HG03354 (cell line): ENCODE measurements around the gene BPIFB4.

ENCODE experiments used
- ATAC-seq: cut with Tn5 transposase; IDR thresholded peaks from one replicate; pipeline ENCODE4 v1.9.1; 2021; ENCODE audit warnings: mild to moderate bottlenecking; ENCODE audit not compliant: unreplicated experiment, poor library complexity, severe bottlenecking

Gene BPIFB4

GRCh38 chr20:33147299-33147698, 67.9 kb downstream of the BPIFB4 start:
- no peak for ATAC-seq

GRCh38 chr20:33148040-33148439, 68.6 kb downstream of the BPIFB4 start:
- no peak for ATAC-seq

- ATAC-seq, result no peak
These were observed 74.8 kb downstream of the BPIFB4 start for GRCh38 chr20:33154252-33154651.

- no peak for ATAC-seq
These were observed 79.4 kb downstream of the BPIFB4 start for GRCh38 chr20:33158637-33159385.

- no peak for ATAC-seq
These were observed 80.3 kb downstream of the BPIFB4 start for GRCh38 chr20:33159713-33160112.

- no peak for ATAC-seq
These were observed 81.2 kb downstream of the BPIFB4 start for GRCh38 chr20:33160681-33161080.
